Hematopoietic multipotent progenitor cell treated with erythropoietin and hydrocortisone succinate and interleukin-3 and kit ligand, for 4 days (in vitro differentiated cells): ENCODE results near the gene CPXM1.

Source experiments
- DNase-seq: peaks from one replicate; pipeline ENCODE4 v3.0.0-alpha.2; 2015

Gene CPXM1

GRCh38 chr20:2762578-2763131 lies 37.8 kb downstream of the CPXM1 start:
- DNase-seq, result no peak

- no peak for DNase-seq
Measured at GRCh38 chr20:2761885-2762284, 38.5 kb downstream of the CPXM1 start.

GRCh38 chr20:2760952-2761305 lies 39.5 kb downstream of the CPXM1 start:
- no peak for DNase-seq

- DNase-seq, result peak; percentile 35
Measured at GRCh38 chr20:2760297-2760951, 40.0 kb downstream of the CPXM1 start.

- DNase-seq, result no peak
Measured at GRCh38 chr20:2759603-2760296, 40.7 kb downstream of the CPXM1 start.

GRCh38 chr20:2759143-2759542 lies 41.3 kb downstream of the CPXM1 start:
- no peak for DNase-seq

GRCh38 chr20:2757969-2758368 lies 42.5 kb downstream of the CPXM1 start:
- DNase-seq, result no peak

GRCh38 chr20:2757001-2757400 lies 43.4 kb downstream of the CPXM1 start:
- DNase-seq, result no peak

- peak; percentile 49 for DNase-seq
Measured at GRCh38 chr20:2756056-2756611, 44.3 kb downstream of the CPXM1 start.

- no peak for DNase-seq
Measured at GRCh38 chr20:2755451-2756055, 44.9 kb downstream of the CPXM1 start.

- DNase-seq, result no peak
Measured at GRCh38 chr20:2754424-2754823, 46.0 kb downstream of the CPXM1 start.

GRCh38 chr20:2753461-2754040 lies 46.9 kb downstream of the CPXM1 start:
- no peak for DNase-seq

- peak; percentile 72 for DNase-seq
Measured at GRCh38 chr20:2752567-2753460, 47.6 kb downstream of the CPXM1 start.

GRCh38 chr20:2751878-2752566 lies 48.4 kb downstream of the CPXM1 start:
- DNase-seq, result peak; percentile 56

- no peak for DNase-seq
Measured at GRCh38 chr20:2751347-2751877, 49.0 kb downstream of the CPXM1 start.

GRCh38 chr20:2750491-2751251 lies 49.8 kb downstream of the CPXM1 start:
- peak; percentile 78 for DNase-seq

GRCh38 chr20:2749951-2750490 lies 50.4 kb downstream of the CPXM1 start:
- no peak for DNase-seq

GRCh38 chr20:2749343-2749950 lies 51.0 kb downstream of the CPXM1 start:
- DNase-seq, result no peak

GRCh38 chr20:2748551-2749342 lies 51.7 kb downstream of the CPXM1 start:
- DNase-seq, result no peak
